Measurements from ENCODE around the gene CD101.

The CD101 gene

GRCh38 chr1:117000142-117000541, 1.4 kb upstream of the CD101 start:
- Histone ChIP-seq H3K36me3 (no peaks in the 10 kb centered on the region), H3K9me3 (no peaks in the 10 kb centered on the region), H3K4me3 (no peak overlapping the region), H3K4me1 (no peaks in the 10 kb centered on the region), H3K27ac (no peak overlapping the region), H3K27me3 (no peaks in the 10 kb centered on the region)
- intact Hi-C loops (cut with DNase I; ENCODE audit: low total_unique reads), result no loop called here
- no peak for DNase-seq
- no peak for TF ChIP-seq CTCF (IDR thresholded peaks at IDR 0.05)

- Histone ChIP-seq H3K4me3 (no peak overlapping the region), H3K4me1 (no peaks in the 10 kb centered on the region), H3K36me3 (no peaks in the 10 kb centered on the region), H3K9me3 (no peaks in the 10 kb centered on the region), H3K27ac (no peak overlapping the region), H3K27me3 (no peaks in the 10 kb centered on the region)
- intact Hi-C loops (cut with DNase I; ENCODE audit: low total_unique reads), result no loop called here
- no peak for TF ChIP-seq CTCF (IDR thresholded peaks at IDR 0.05)
- DNase-seq, result no peak
Observed at GRCh38 chr1:117003223-117003875, 1.8 kb downstream of the CD101 start.

- no peaks in the 10 kb centered on the region for H3K9me3 ChIP-seq
- H3K4me1 ChIP-seq, result no peaks in the 10 kb centered on the region
- no peaks in the 10 kb centered on the region for H3K36me3 ChIP-seq
- intact Hi-C loops (cut with DNase I; ENCODE audit: low total_unique reads), result no loop called here
- no peak for DNase-seq
- H3K27ac ChIP-seq, result no peak overlapping the region
- no peak for TF ChIP-seq CTCF (IDR thresholded peaks at IDR 0.05)
- no peaks in the 10 kb centered on the region for H3K27me3 ChIP-seq
- H3K4me3 ChIP-seq, result no peak overlapping the region
Observed at GRCh38 chr1:117007719-117008013, 6.1 kb downstream of the CD101 start.

- H3K36me3 ChIP-seq, result no peaks in the 10 kb centered on the region
- TF ChIP-seq CTCF (IDR thresholded peaks at IDR 0.05), result no peak
- no peak overlapping the region for H3K27ac ChIP-seq
- H3K9me3 ChIP-seq, result no peaks in the 10 kb centered on the region
- no peaks in the 10 kb centered on the region for H3K4me1 ChIP-seq
- DNase-seq, result no peak
- no peak overlapping the region for H3K4me3 ChIP-seq
- intact Hi-C loops (cut with DNase I; ENCODE audit: low total_unique reads), result no loop called here
- no peaks in the 10 kb centered on the region for H3K27me3 ChIP-seq
Observed at GRCh38 chr1:117008656-117009055, 7.1 kb downstream of the CD101 start.

- TF ChIP-seq CTCF (IDR thresholded peaks at IDR 0.05), result no peak
- Histone ChIP-seq H3K27me3 (no peaks in the 10 kb centered on the region), H3K27ac (no peak overlapping the region), H3K4me1 (no peaks in the 10 kb centered on the region), H3K9me3 (no peaks in the 10 kb centered on the region), H3K36me3 (no peaks in the 10 kb centered on the region), H3K4me3 (no peak overlapping the region)
- intact Hi-C loops (cut with DNase I; ENCODE audit: low total_unique reads), result no loop called here
- no peak for DNase-seq
Observed at GRCh38 chr1:117009132-117009531, 7.6 kb downstream of the CD101 start.
